Measurements from ENCODE around the gene ATG7.

The ATG7 gene

DNA sequence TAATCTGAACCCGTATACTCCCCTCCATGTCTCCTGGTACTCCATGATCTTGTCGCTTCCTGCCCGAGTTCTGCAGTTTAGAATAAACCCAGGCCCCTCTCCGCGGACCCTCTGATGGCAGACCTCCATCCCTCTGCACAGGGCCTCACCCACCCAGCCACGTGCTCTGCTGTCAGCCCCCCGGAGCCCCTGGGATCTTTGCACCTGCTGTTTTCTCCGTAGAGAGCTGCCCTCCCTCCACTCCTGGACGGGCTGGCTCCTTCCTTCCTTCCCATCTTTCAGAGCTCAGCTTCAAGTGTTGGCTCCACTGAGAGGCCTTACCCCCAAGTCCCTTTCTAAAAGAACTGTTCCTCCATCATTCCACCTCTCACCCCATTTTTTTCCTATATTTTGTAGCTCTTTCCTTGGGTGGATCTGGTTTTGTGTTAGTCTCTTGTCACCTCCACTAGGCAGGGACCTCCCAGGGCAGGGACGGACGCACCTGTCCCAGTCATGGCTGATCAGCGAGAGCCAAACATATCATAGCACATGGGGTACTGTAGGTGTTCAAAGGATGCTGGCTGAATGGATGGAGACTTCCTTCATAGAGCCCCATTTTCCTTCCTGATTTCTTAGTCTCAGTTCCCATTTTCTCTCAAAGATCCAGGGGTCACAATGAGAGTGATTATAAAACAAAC is 264.9 kb downstream of the ATG7 start:
- Histone ChIP-seq H3K36me3 (ENCODE audit: insufficient read depth, low read depth, low read length) (no peaks in the 10 kb centered on the region), H3K27ac (ENCODE audit: low read length) (no peak overlapping the region), H3K9ac (ENCODE audit: low read depth, low read length) (no peak overlapping the region), H3K4me3 (ENCODE audit: low read length) (no peak overlapping the region), H3K27me3 (ENCODE audit: insufficient read depth, low read length) (no peaks in the 10 kb centered on the region), H3K9me3 (ENCODE audit: insufficient read depth, low read depth, low read length) (no peaks in the 10 kb centered on the region), H3K4me1 (ENCODE audit: insufficient read depth, low read length) (peaks cover 4% of the 10 kb centered on the region; the same call in 1 of the 2 replicates)

DNA sequence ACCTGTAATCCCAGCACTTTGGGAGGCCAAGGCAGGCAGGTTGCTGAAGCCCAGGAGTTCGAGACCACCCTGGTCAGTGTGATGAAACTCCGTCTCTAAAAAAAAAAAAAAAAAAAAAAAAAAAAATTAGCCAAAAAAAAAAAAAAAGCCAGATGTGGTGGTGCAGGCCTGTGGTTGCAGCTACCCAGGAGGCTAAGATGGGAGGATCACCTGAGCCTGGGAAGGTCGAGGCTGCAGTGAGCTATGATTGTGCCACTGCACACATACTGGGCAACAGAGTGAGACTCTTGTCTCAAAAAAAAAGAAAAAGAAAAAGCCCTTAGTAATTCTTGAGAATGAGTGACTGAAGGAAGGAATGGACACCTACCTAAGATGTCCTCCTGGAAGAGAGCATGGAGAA is 266.4 kb downstream of the ATG7 start:
- H3K27me3 ChIP-seq (ENCODE audit: insufficient read depth, low read length) = no peaks in the 10 kb centered on the region
- no peak overlapping the region for H3K27ac ChIP-seq (ENCODE audit: low read length)
- H3K9ac ChIP-seq (ENCODE audit: low read depth, low read length) = no peak overlapping the region
- H3K9me3 ChIP-seq (ENCODE audit: insufficient read depth, low read depth, low read length) = no peaks in the 10 kb centered on the region
- H3K4me3 ChIP-seq (ENCODE audit: low read length) = no peak overlapping the region
- H3K36me3 ChIP-seq (ENCODE audit: insufficient read depth, low read depth, low read length) = no peaks in the 10 kb centered on the region
- no peaks in the 10 kb centered on the region for H3K4me1 ChIP-seq (ENCODE audit: insufficient read depth, low read length)

DNA sequence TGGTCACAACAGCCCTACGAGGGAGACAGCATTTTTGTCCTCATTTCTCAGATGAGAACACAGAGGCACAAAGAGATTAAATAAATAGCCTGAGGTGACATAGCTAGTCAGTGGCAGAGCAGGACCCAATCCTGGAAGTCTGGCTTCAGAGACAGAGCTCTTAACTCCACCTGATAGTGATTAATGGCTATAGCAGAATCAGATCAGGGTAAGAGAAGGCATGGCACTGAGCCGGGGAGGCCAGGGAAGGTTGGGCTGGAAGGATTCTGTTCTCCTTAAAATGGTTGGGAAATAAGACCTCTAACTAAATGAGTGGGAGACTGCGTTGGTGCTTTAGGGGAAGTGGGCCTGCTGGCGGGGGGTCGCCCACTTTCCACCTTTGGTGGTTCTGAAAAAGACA is 267.0 kb downstream of the ATG7 start:
- H3K9me3 ChIP-seq (ENCODE audit: insufficient read depth, low read depth, low read length) = no peaks in the 10 kb centered on the region
- H3K27ac ChIP-seq (ENCODE audit: low read length) = no peak overlapping the region
- no peaks in the 10 kb centered on the region for H3K36me3 ChIP-seq (ENCODE audit: insufficient read depth, low read depth, low read length)
- no peak overlapping the region for H3K4me3 ChIP-seq (ENCODE audit: low read length)
- H3K4me1 ChIP-seq (ENCODE audit: insufficient read depth, low read length) = no peaks in the 10 kb centered on the region
- H3K9ac ChIP-seq (ENCODE audit: low read depth, low read length) = no peak overlapping the region
- no peaks in the 10 kb centered on the region for H3K27me3 ChIP-seq (ENCODE audit: insufficient read depth, low read length)

DNA sequence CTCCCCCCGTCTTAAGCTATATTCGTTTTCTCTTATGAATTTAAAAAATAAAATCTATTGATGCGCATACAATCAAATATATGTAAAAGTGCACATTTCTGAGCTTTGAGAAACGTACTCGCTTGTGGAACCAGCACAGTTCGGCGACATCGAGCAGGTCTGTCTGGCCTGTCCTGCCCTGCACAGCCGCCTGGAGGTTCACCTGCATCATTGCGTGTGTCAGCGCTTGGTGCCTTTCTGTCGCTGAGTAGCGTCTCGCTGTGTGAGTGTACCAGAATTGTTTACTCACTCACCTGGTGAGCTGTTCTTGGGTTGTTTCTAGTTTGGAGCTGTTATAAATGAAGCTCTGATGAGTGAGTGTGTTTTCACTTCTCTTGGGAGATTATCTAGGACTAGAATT is 267.5 kb downstream of the ATG7 start:
- Histone ChIP-seq H3K36me3 (ENCODE audit: insufficient read depth, low read depth, low read length) (no peaks in the 10 kb centered on the region), H3K4me3 (ENCODE audit: low read length) (no peak overlapping the region), H3K9me3 (ENCODE audit: insufficient read depth, low read depth, low read length) (no peaks in the 10 kb centered on the region), H3K27ac (ENCODE audit: low read length) (no peak overlapping the region), H3K9ac (ENCODE audit: low read depth, low read length) (no peak overlapping the region), H3K4me1 (ENCODE audit: insufficient read depth, low read length) (no peaks in the 10 kb centered on the region), H3K27me3 (ENCODE audit: insufficient read depth, low read length) (no peaks in the 10 kb centered on the region)

DNA sequence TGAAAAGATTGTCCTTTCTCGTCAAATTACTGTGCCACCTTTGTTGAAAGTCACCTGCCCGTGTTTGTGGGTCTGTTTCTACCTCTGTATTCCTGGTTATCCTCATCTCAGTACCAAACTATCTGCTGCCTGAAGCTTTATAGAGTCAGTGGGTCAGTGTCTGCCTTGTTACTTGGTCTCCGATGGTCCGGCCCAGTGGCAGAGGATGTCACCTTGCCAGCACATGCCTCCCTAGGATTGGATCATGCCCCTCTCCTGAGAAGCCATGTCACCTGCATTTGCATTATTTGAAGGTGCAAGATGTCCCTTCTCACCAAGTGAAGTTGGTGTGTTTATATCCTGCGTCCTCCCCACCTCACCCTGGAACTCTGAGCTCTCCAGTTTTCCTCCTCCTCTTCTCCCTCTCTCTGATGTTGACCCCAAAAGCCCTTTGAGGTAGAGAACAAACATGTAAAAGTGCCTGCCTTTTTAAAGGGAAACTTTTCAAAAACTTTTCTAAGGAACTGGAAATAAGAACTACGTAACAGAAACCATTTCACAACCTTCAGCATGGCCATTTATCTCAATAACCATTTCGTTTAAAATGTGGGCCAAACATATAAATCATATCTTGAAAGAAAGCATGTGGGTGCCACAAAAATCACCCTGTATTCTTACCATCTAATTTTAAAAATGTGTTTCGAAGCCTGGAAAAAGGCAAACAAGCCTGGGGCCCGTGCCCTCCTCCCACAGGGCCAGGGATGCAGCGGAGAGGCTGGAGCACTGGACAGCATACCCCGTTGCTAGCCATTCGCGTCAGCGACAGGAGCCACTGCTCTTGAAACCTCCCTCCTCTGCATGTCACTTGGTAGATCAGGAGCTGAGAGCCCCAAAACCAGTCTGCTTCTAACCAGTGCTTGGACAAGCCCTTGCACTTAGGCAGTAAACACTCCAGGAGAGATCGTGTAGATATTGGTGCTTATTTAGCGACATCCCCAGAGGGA is 269.4 kb downstream of the ATG7 start:
- no peaks in the 10 kb centered on the region for H3K36me3 ChIP-seq (ENCODE audit: insufficient read depth, low read depth, low read length)
- H3K27ac ChIP-seq (ENCODE audit: low read length) = no peak overlapping the region
- H3K9me3 ChIP-seq (ENCODE audit: insufficient read depth, low read depth, low read length) = no peaks in the 10 kb centered on the region
- H3K4me3 ChIP-seq (ENCODE audit: low read length) = no peak overlapping the region
- H3K27me3 ChIP-seq (ENCODE audit: insufficient read depth, low read length) = no peaks in the 10 kb centered on the region
- no peaks in the 10 kb centered on the region for H3K4me1 ChIP-seq (ENCODE audit: insufficient read depth, low read length)
- H3K9ac ChIP-seq (ENCODE audit: low read depth, low read length) = no peak overlapping the region

DNA sequence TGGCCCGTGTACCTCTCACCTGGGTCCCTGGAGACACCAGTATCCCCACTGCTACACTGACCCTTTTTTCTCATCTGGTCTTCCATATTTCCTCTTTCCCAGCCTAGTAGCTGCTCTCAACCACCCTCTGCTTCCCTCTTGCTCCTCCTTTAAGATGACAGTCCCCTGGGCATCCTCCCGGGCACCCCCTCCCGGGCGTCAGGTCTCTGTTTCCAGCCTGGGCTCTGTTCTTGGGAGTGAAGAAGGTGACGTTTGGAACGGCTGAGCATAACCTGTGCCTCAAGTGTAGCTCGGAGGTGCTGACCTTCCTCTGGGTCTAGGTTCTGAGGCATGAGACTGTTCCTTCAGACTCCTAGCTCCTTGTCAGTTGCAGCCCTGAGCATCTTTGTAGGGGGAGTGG is 270.4 kb downstream of the ATG7 start:
- no peak overlapping the region for H3K9ac ChIP-seq (ENCODE audit: low read depth, low read length)
- no peaks in the 10 kb centered on the region for H3K4me1 ChIP-seq (ENCODE audit: insufficient read depth, low read length)
- H3K36me3 ChIP-seq (ENCODE audit: insufficient read depth, low read depth, low read length) = no peaks in the 10 kb centered on the region
- H3K4me3 ChIP-seq (ENCODE audit: low read length) = no peak overlapping the region
- no peaks in the 10 kb centered on the region for H3K27me3 ChIP-seq (ENCODE audit: insufficient read depth, low read length)
- no peaks in the 10 kb centered on the region for H3K9me3 ChIP-seq (ENCODE audit: insufficient read depth, low read depth, low read length)
- no peak overlapping the region for H3K27ac ChIP-seq (ENCODE audit: low read length)

DNA sequence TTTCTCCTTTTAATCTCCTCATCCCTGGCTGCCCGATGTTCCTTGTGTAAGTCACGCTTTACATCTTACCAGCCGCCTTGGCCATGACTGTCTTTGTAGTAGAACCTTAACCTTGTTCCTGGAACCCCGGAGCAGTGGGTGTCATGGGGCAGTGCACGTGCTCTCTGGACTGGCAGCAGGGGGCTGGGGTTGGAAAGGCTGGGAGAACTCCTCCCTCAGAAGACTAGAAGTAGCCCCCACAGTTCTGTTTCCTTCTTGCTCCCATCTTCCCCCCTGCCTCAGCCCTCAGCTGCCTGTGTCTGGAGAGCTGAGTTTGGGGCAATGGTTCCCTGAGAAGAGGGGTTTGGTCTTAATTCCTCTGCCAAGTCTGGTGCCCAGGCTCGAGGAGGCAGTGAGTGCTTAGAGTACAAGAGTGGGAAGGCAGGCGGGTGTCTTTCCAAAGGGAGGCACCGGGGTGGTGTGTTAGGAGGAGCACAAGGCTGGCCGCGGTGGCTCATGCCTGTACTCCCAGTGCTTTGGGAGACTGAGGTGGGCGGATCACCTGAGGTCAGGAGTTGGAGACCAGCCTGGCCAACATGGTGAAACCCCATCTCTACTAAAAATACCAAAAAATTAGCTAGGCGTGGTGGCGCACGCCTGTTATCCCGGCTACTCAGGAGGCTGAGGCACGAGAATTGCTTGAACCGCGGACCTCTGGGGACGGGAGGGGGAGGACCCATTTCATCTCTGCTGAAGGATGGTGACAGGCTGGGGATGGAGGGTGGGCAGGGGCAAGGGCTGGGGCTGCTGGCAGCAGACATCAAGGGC is 271.1 kb downstream of the ATG7 start:
- no peaks in the 10 kb centered on the region for H3K27me3 ChIP-seq (ENCODE audit: insufficient read depth, low read length)
- H3K4me1 ChIP-seq (ENCODE audit: insufficient read depth, low read length) = no peaks in the 10 kb centered on the region
- no peak overlapping the region for H3K9ac ChIP-seq (ENCODE audit: low read depth, low read length)
- H3K9me3 ChIP-seq (ENCODE audit: insufficient read depth, low read depth, low read length) = no peaks in the 10 kb centered on the region
- no peak overlapping the region for H3K4me3 ChIP-seq (ENCODE audit: low read length)
- no peak overlapping the region for H3K27ac ChIP-seq (ENCODE audit: low read length)
- no peaks in the 10 kb centered on the region for H3K36me3 ChIP-seq (ENCODE audit: insufficient read depth, low read depth, low read length)

DNA sequence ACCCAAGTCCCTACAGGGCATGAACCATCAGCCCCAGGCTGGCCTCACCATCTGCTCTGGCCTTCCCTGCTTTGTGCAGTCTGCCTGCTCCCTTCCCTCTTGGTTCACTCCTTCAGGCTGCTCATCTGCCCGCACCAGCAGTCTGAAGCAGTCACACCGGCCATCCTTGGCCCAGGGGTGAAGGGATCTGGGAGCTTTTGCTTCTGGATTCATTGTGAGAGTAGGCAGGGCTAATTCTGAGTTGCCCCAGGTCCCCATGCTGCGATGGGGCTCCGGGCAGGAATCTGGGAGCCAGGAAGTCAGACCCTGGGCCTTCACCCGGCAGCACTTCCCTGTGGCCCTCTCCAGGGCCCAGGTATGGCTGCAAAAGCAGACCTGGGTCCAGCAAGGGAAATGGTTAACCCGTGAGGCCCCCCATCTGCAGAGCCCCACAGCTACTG is 271.8 kb downstream of the ATG7 start:
- Histone ChIP-seq H3K27ac (ENCODE audit: low read length) (no peak overlapping the region), H3K36me3 (ENCODE audit: insufficient read depth, low read depth, low read length) (no peaks in the 10 kb centered on the region), H3K4me1 (ENCODE audit: insufficient read depth, low read length) (no peaks in the 10 kb centered on the region), H3K9me3 (ENCODE audit: insufficient read depth, low read depth, low read length) (no peaks in the 10 kb centered on the region), H3K9ac (ENCODE audit: low read depth, low read length) (no peak overlapping the region), H3K4me3 (ENCODE audit: low read length) (no peak overlapping the region), H3K27me3 (ENCODE audit: insufficient read depth, low read length) (no peaks in the 10 kb centered on the region)

DNA sequence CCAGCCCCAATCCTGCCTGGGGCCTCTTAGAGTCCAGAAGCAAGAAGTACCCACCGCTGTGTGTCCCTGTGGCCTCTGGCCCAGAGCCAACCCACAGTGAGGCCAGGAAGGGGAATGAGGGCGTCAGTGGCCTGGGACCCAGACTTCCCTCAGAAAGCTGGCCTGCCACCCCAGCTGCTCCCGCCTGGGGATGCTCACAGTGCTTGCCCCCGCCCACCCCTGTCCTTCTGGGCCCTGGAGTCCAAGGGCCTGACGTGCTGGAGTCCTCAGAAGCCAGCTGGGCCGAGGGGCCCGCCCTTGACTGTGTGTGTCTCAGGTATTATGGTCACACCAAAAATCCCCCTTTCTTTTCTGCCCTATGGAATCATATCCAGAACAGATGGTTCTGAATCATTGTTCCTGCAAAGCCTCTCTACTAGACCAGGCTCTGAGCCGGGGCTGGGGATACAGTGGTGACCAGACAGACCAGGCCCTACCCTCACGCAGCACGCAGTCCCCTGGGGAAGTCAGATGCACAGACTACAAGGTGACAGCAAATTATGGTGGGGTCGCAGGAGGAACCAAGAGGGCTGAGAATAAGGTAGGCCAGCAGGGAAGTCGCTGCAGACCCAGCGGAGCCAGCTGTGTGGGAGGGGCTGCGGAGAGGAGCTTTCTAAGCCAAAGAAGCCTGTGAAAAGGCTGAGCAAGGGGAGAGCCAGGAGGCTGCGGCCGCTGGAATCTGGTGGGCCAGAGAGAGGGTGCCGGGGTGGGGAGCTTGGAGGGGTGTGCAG is 272.4 kb downstream of the ATG7 start:
- Histone ChIP-seq H3K9ac (ENCODE audit: low read depth, low read length) (no peak overlapping the region), H3K4me1 (ENCODE audit: insufficient read depth, low read length) (no peaks in the 10 kb centered on the region), H3K36me3 (ENCODE audit: insufficient read depth, low read depth, low read length) (no peaks in the 10 kb centered on the region), H3K27ac (ENCODE audit: low read length) (no peak overlapping the region), H3K27me3 (ENCODE audit: insufficient read depth, low read length) (no peaks in the 10 kb centered on the region), H3K4me3 (ENCODE audit: low read length) (no peak overlapping the region), H3K9me3 (ENCODE audit: insufficient read depth, low read depth, low read length) (no peaks in the 10 kb centered on the region)

DNA sequence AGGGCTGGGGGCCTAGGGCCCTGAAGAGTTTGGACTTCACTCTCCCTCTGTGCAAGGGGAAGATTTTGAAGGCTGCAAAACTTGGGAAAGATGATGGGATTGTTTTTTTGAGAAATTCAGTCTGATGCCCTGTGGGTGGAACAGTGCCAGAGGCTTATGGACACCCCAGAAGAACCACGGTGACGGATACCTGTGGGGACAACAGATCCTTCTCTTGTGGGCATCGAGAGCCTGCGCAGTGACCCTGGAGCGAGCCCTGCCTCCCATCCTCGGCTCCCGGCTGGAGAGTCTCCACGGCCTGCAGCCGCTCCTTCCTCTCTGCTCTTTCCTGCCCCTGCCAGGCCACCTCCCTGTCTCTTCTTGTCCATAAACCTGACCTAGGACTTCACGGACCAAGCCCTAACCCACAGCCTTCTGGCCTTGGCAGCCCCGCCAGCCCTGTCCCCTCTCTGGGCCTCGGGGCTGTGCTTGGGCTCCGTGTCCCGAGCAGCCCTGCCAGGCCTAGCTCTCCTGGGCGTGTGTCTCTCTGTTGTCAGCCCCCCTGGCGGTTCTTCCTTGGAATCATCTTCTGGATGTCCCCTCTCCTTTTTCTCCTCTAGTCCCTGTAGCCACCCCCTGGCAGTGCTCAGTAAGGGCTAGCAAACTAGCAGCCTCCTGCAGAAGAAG is 273.1 kb downstream of the ATG7 start:
- Histone ChIP-seq H3K4me1 (ENCODE audit: insufficient read depth, low read length) (no peaks in the 10 kb centered on the region), H3K27ac (ENCODE audit: low read length) (no peak overlapping the region), H3K4me3 (ENCODE audit: low read length) (no peak overlapping the region), H3K27me3 (ENCODE audit: insufficient read depth, low read length) (no peaks in the 10 kb centered on the region), H3K9ac (ENCODE audit: low read depth, low read length) (no peak overlapping the region), H3K9me3 (ENCODE audit: insufficient read depth, low read depth, low read length) (no peaks in the 10 kb centered on the region), H3K36me3 (ENCODE audit: insufficient read depth, low read depth, low read length) (no peaks in the 10 kb centered on the region)
